HG02852 (cell line): ENCODE results near the gene HOXC11.

Experiments
- ATAC-seq: cut with Tn5 transposase; IDR thresholded peaks from one replicate; pipeline ENCODE4 v1.9.1; 2021; ENCODE audit warnings: mild to moderate bottlenecking, moderate library complexity; ENCODE audit not compliant: unreplicated experiment

Gene HOXC11

GRCh38 chr12:53996240-53997203 lies 23.6 kb downstream of the HOXC11 start:
- no peak for ATAC-seq

GRCh38 chr12:53997204-53998109 lies 24.5 kb downstream of the HOXC11 start:
- no peak for ATAC-seq

DNA sequence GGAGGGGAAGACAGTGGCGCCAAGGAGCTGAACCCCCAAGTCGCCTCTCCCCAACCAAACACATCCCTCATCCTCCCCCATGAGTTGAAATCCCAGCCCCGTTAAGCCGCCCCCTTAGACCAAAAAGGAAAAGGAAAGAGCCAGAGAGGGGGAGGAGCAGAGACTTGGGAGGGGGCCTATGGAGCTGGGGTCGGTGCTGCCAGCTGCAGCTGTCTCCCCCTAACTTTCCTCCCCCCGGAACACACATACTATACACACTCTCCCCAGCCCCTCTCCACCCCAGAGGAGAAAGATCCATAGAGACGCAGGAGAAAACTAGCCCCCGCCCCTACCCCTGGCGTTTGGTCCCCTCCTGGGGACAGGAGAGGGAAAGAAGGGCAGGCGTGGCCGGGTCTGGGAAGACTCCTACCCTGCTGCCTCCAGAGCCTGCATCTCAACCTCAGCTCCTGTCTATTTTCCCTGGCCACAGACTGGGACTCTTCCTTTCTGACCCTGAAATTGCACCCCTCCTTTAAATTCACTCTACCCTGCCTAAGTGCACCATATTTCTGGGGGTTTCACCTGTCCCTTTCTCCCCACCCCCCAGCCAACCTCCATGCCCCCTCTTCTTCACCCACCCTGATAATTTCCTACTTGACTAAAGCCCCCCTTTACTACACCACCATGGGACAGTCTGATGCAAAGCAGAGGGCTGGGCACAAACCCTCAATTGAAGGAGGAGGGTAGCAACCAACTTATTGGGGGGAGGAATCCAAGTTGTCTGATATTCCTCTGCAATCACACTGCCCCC lies 25.4 kb downstream of the HOXC11 start:
- no peak for ATAC-seq

DNA sequence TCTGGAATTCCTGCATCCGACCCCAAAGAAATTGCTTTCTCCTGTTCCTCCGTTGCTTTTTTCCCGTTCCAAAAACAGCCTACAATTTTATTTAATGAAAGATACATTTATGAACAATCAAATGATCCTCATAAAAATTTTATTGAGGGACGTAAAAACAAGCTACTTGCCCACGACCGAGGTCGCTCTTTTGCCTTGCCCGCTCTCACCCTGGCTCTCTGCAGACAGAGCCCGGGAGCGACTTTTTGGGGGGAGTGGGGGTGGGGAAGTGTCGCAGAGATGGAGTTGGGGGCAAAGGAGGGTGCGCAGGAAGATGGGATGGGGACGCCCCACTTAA lies 25.9 kb downstream of the HOXC11 start:
- ATAC-seq: no peak

GRCh38 chr12:53999559-54000115 lies 26.7 kb downstream of the HOXC11 start:
- ATAC-seq: no peak

DNA sequence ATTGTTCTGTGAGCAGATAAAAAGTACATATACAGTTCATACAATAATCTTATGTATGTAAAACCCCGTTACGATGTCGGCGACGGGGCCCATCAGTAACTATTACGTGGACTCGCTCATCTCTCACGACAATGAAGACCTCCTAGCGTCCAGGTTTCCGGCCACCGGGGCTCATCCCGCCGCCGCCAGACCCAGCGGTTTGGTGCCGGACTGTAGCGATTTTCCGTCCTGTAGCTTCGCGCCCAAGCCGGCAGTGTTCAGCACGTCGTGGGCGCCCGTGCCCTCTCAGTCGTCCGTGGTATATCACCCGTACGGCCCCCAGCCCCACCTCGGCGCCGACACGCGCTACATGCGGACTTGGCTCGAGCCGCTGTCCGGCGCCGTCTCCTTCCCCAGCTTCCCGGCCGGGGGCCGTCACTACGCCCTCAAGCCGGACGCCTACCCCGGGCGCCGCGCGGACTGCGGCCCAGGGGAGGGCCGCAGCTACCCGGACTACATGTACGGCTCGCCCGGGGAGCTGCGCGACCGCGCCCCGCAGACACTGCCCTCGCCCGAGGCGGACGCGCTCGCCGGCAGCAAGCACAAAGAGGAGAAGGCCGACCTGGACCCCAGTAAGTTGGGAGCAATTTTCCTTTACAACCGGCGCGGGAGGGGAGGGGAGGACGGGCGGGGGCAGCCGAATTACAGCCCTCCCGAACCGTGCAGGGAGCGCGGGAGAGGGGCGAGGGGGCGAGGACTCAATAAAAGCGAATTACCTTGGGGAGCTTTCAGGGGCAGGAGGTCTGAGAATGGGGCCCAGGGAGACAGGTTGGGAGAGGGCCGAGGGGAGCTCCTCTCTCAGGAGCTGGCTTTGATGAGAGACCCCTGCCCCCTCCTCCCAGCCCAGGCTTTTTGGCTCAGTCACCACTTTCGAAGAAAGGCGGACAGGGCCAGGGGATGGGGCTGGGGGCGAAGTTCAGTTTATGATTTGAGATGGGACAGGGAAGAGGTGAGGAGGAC lies 27.5 kb downstream of the HOXC11 start, which contains the start of gene HOXC9:
Gene HOXC9, plus strand, starts transcription at position 46 of the 999 bp plus-strand sequence. Its CDS starts 28 bp downstream, at position 74.
- ATAC-seq: no peak

DNA sequence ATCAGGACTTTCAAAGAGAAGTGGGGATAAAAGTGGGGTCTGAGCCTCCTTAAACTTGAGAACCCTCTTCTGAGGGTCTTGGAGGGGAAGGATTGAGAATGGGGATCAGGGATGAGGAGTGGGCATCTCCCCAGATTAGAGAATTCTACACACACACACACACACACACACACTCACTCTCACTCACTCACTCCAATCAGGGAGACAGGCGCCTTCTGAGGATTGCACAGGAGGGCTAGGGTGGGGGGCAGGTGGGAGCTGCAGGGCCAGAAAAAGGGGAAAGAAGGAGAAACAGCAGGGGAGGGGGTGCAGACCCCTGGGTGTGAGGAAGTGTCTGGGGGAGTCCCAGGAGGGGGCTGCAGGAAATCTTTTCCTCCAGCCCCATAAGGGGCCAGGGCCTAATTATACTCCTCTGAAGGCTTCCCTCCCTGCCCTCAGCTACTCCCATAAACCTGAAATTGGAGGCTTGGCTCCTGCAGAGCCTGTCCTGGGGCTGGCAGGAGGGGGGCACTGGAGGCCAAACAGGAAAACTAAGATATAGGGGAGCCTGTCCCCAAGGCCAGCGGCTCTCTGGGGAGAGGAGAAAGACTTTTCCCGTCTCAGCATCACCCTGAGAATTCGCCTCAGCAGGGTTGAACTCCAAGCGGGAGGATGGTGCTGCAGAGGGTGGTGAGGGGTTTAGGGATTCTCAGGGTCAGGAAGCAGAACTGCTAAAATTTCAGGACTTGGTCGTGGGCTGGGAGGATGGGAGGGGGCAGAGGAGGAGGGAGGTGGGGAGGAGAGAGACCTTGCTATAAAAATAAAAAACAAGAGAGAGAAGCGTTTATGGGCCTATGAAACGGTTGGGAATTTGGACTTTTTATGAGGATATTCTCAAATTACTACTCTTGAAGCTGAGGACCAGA lies 28.6 kb downstream of the HOXC11 start:
- no peak for ATAC-seq

DNA sequence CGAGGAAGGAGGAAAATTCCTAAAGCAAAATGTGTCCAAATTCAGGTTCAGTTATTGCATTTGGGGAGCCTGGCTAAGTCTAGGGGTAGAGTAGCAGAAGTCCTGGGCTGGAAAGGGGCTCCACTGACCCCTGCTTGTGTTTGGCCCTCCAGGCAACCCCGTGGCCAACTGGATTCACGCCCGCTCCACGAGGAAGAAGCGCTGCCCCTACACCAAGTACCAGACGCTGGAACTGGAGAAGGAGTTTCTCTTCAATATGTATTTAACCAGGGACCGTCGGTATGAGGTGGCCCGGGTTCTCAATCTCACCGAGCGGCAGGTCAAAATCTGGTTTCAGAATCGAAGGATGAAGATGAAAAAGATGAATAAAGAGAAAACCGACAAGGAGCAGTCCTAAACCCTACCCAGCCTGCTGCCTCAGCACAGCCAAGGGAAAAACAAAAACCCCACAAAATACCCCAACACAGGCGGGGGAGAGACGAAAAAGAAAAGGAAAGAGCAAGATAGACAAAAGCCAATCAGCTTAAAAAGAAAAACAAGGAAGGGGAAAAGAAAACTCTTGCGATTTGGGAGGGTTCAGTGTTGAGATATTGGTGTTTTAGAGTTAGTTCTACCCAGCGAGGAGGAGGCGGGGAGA lies 29.5 kb downstream of the HOXC11 start:
- no peak for ATAC-seq

GRCh38 chr12:54002915-54003389 lies 30.0 kb downstream of the HOXC11 start:
- no peak for ATAC-seq

- no peak for ATAC-seq
These were observed 30.7 kb downstream of the HOXC11 start for GRCh38 chr12:54003625-54004024.

GRCh38 chr12:54004063-54004840 lies 31.3 kb downstream of the HOXC11 start:
- ATAC-seq: no peak

DNA sequence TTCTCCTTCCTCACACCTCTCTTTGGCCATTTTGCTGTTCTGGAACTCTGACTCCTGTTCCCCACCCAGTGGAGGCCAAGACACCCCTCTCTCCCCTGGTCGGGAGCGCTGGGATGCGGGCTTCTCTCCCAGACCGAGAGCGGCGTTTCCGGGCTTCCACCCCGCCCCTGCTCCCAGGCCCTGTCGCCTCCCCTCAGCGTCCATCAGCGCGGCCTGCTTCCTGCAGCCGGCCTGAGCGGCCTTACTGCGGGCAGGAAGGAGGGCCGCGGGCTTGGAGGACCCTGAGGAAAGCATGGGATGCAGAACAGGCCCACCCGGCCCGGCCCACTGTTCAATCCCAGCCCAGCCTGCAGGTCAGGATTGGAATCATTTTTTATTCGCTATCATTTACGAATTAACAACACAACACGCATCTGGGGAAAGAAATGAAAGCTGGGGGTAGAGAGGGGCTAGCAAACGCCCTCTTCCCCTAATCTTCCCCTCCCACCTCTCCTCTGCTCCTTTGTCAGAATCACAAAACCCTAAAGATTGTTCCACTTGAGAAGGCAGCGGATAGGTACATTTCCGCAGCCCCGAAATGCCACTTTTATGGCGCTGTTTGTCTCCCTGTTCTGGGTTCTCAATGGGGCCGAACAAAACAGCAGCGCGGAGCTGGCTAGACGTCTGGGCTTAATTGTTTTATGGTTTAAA lies 32.1 kb downstream of the HOXC11 start:
- no peak for ATAC-seq

DNA sequence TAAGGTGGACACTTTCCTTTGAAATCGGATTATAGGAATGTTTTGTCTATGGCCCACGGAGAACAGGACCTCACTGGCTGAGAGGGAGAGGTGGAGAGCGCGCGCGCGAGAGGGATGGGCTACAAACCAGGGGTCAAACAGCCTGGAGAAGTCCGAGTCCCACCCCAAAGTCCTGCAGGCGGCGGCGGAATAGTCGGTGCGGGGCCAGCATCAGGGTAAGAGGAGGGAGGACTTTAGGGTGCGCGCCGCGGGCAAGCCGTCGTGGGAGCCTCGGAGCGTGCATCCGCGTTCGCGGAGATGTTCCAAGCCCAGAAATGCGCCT lies 32.6 kb downstream of the HOXC11 start:
- ATAC-seq: no peak

GRCh38 chr12:54005853-54006558 lies 33.1 kb downstream of the HOXC11 start:
- ATAC-seq: peak; percentile 68

- no peak for ATAC-seq
These were observed 33.8 kb downstream of the HOXC11 start for GRCh38 chr12:54006559-54007220.
